Muscle of back (tissue), 13 donors: Measurements from ENCODE around the gene TFAP2E. TPM values are rescaled to one million over a fixed set of nuclear protein-coding genes. Genes with fewer than 3 reads are reported as not detected.
A peak's percentile ranks its signal among the peaks of the same experiment; 100 is the strongest.

Experiments
- DNase-seq, 3 donors: peaks; one replicate each; pipeline versions ENCODE4 v3.0.0 to v3.0.0-alpha.2; 2013
- long read RNA-seq, 9 donors: transcript quantifications; one replicate each; lab custom pipeline, GENCODE V29; 2026
- polyA plus RNA-seq, 10 donors: library from polyadenylated mRNA; unstranded; fragments of 120-200 nt; gene quantifications; one replicate each; pipeline ENCODE4 v1.2.1, GENCODE V29; 2013; ENCODE audit not compliant: insufficient read length in 10 of 10

TFAP2E gene
- polyA plus RNA-seq = 1 to 10 TPM in 1 of 10 donors, under 1 TPM in 9; 0.25 to 1.5 (median 0.56) TPM
- long read RNA-seq, donor 1 = 0 reads
- long read RNA-seq, donor 2 = 0 reads
- long read RNA-seq, donor 3 = 0 reads
- long read RNA-seq, donor 4 = 0 reads
- long read RNA-seq, donor 5 = 0 reads
- long read RNA-seq, donor 6 = 0 reads
- long read RNA-seq, donor 7 = 0 reads
- long read RNA-seq, donor 8 = 0 reads
- long read RNA-seq, donor 9 = 0 reads

GRCh38 chr1:35573198-35574124, at the start of gene TFAP2E:
Gene TFAP2E (plus strand): TSS chr1:35573314. CDS start chr1:35573578, 264 bp downstream.
- peak in 1 of 3 donors; percentile 75 for DNase-seq

DNA sequence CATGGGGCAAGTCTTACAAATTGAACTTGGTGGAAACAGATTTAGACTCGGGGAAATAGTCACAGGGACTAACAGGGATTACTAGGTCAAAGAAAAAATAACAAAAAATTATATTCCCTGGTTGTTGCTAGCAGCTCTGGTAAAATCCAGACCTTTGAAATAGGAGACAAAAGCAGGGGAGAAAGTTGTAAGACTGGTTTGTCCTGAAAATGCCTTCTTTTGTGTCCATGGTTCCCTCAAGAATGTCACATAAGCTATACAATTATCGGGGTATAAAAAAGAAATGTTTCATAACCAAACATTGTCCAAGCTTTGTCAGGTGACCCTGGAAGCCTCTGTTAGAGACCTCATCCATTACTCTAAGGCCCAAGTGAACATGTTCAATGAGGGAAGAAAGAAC, 49.0 kb upstream of the TFAP2E start:
- no peak for DNase-seq

- DNase-seq = no peak
Observed at GRCh38 chr1:35530168-35530567, 42.9 kb upstream of the TFAP2E start.

- DNase-seq = no peak
Observed at GRCh38 chr1:35530946-35531345, 42.2 kb upstream of the TFAP2E start.

DNA sequence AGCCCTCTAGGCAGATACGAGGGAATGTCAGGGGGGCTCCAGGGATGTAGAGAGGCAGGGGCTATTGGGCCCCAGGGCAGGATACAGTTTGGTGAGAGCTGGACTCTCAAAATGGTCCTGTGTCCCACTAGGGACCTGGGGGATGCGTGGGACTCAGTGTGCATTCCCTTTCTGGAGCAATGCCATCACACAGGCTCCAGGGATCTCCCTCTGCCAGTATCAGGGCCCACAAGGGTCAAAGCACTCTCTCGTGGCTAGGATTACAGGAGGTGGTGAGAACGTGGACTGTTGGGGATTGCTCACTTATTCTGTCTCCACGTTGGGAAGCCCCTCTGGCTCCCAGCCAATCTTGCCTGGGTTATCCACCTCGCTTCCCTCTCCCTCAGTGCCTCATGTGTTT, 41.7 kb upstream of the TFAP2E start:
- DNase-seq = no peak

DNA sequence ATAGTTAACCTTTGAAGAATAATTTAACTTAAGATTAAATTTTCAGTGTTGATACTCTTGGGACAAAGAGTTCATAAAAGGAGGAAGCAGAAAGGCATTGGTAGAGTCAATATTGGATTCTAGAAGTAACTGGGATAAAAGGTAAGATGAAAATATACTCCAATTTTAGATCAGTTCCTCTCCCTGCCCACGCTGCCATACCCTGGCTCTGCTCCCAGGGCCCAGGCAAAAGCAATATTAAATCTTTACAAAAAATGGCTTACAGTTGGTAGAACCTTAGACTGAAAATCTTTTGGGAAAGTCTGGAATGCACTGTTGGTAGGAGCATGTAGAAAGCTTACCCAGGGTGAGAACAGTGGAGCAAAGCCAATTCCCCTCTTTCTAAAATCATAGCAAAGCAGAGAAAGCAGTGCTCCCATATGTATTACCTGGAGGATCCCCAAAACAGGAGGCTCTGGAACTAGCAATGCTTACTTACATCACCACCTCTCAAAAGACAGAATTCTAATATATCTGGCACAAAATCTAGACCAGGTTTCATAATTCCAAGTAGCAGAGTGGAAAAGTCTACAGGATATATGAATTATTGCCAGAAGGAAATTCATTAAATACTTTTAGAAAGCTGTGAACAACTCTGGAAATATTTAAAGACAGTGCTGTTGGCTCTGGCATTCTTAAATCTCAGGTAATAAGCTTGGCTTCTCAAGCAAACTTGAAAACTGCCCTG, 40.5 kb upstream of the TFAP2E start:
- DNase-seq = peak in 1 of 3 donors; percentile 43

DNA sequence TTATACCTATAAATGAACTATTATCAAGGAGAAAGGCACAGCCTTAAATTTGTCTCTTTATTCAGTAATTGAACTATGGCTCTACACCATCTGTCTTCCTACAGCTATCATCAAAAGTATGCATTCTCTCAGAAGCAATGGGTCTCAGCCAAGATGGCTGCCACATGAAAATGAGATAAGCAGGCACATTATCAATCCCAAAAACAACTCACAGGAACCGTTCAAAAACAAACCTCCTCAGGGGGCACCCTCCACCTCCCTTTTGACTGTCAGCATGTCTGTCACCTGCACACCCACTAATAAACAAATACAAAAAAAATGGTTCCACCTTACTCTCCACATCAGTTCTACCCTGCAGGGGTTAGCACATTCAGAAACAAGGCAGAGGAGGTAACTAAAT, 39.5 kb upstream of the TFAP2E start:
- no peak for DNase-seq

DNA sequence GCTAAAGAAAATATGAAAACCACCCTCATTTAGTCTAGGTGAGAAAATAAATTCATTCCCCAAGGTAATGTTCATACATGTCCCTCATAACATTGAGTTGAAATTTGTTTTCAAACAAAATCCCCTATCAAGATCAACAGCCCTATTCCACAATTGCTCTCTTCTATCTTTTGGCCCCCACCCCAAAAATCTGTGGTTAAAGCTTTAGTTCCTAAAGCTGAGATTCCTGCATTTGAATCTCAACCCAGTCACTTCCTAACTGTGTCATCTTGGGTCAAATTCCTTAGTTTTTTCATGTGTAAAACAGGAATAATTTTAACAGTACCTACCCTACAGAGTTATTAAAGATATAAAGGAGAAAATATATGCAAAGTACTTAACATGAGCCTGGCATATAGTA, 37.9 kb upstream of the TFAP2E start:
- DNase-seq = no peak

DNA sequence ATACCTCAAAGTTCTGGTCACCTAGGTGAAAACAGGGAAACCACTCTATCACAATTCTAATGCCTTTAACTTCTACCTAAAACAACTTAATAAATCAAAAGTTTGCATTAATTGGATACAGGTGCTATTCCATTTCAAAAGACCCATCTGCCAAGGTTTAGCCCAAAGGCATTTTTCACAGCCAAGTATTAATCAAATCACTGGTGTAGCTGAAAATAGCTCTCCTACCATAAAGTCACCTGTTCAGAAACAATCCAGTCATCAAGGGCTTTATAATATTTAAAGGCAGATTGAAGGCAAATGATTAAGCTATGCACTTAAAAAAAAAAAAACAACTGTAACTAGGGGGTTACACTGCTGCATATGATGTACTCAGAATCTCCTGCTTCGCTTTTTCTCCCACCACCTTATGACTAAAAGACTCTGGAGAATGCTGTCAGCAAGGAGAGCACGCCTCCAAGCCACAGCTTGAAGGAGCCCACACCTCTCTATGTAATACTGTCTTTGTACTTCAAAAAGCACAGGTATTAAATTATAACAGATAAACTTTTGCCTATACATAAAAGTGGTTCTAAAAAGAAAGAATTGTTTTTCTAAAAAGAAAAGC, 36.5 kb upstream of the TFAP2E start:
- no peak for DNase-seq

GRCh38 chr1:35537806-35538205, 35.3 kb upstream of the TFAP2E start:
- no peak for DNase-seq

DNA sequence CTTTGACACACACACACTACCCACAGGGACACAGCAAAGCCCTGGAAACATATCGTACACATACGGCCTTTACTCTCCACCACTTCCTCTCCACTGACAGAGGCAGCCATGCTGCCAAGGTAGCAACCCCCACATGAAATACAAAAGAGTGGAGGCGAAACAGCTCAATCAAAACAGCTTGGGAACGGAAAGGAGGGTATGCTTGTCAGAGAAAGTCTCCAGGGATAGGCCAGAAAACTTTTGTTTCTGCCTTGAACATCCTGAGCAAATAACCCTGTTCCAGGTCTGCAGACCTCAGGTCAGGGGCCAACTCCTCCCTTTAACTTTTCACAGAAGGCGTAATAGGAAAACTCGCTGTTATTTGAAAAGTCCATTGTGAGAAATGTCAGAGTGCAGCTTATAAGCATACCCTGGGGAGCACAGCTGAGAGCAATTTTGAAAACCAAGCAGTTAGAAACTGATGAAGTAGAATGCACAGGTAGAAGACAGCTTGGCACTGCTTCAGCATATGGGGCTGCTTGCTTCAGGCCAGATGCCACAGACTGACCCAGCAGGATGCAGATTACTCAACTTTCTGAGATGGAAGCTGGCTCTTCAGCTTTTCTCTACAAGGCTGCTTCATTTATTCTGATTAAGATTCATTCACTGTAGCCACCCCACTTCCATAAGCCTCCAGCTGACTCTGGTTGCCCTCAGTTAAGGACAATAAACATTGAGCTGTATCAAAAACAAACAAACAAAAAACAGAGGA, 33.9 kb upstream of the TFAP2E start:
- peak in 1 of 3 donors; percentile 46 for DNase-seq

DNA sequence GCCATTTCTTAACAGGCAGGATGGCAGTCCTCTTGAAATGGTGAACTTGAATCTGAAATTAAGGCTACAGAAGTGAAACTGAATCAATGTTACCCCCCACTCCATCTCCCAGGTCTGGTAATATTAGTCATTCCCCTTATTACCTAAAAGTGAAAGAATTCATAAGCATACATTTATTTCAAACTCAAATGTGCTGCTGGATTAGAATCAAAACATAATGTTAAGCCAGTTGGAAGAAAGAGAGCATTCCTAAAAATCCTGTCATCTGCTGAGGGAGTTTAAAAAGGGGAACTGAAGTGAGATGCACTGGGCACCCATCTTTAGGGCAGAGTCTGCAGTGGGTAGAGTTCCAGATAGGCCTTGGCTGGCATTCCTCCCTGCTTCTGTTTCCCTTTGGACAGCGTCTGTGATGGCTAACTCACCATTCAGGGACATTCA, 33.3 kb upstream of the TFAP2E start:
- DNase-seq = peak in 2 of 3 donors; percentile 38 to 61

- DNase-seq = no peak
Observed at GRCh38 chr1:35544976-35545375, 28.1 kb upstream of the TFAP2E start.

GRCh38 chr1:35546614-35547013, 26.5 kb upstream of the TFAP2E start:
- DNase-seq = no peak

DNA sequence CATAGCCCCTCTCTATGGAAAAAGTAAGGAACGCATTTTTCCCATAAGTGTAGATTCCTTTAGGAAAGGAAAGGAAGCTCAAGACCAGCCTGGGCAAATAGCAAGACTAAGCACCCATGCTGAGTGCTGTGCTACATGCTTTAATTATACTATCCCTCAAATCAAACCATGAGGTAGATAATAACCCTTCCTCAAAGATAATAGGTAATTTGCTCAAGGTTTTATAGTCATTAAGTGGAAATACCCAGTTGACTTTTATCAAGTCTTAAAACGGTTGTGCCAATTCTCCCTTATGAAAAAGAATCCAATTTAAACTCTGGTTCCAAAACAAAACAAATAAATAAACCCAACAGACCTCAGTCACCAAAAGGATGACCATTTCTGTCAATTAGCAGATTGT, 19.3 kb upstream of the TFAP2E start:
- no peak for DNase-seq

DNA sequence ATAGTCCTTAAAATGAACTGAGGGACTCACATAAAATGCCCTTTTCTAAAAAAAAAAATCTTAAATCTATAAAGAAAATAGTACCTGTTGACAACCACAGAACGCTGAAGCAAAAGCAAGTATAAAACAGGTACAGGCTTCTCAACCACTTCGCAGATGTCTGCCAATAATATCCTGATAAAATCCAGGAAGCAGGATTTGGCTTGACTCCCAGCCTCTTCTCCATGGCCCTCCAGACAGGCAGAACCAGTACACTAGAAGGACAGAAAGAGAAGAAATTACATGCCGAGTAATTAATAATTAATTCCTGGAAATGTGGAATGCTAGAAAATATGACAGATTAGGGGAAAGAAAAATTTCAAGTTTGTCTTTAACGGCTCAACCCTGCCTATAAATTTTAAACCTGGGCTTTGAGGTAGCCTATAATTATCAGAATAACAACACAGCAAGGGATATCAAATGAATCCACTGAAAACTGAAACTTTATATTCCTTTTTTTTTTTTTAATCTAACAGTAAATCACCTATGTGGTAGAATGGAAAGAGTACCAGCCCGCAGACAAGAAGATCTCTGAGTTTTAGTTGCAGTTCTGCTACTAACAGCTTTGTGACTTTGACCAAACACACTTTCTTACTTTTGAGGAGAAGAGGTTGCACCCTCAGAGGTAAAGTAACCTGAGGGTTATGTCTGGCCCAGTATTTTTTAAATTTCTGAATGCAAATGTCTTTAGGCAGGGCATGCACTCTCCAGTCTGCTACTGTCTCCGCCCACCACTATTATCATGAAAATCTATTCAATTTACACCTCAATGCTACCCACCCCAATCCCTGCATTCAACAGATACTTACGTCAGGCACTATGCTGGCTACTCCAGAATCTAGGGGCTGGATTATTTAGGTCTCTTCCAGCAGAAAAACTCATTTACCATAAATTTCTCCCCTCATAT, 18.6 kb upstream of the TFAP2E start:
- no peak for DNase-seq

DNA sequence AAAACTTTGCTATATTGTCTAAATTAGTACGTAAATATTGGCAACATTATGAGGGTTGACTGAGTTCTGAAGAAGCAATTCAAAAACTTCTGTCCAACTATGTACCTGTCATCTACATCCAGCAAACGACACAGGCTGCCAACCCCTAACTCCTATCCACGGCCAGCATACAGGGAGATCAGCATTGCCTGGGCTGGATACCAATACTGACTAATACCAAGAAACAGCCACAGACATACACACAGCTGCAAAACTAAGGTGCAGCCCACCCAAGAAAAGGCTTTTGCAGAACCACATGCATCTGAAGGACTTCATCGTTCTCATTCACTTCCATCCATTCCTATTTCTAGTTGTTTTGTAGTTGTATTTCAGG, 17.9 kb upstream of the TFAP2E start:
- DNase-seq = no peak

- DNase-seq = no peak
Observed at GRCh38 chr1:35555601-35556477, 17.3 kb upstream of the TFAP2E start.

DNA sequence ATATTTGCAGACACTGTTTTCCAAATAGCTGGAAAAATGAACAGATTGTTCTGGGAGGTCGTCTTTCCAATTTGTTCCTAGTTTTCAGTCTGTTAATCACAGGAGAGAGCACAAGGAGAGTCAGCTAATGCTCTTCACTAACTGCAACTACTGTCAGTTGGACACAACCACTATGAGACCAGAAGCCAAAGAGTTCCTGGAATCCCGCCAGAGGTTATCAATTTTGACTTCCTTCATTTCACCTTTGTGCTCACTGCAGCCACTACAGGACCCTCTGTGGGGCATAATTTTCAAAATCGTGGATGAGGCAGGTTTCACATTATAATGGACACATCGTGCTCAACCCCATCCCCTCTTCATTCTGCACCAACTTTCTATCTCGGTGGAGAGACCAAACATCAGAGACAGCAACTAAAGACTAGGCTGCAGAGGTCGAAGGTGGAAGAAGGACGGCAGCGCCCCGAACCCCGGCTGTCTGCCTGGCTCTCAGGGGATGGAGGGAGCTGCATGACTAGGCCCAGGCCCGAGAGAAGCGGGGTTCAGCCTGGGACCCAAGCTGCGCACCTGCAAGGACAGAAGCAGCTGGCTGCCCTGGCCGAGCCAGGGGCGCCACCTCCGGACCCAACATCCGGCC, 16.5 kb upstream of the TFAP2E start:
- DNase-seq = no peak
